GM18951 (cell line): ENCODE measurements around the gene VSNL1.

Experiments used
- POLR2A ChIP-seq: IDR thresholded peaks from 4 replicates; pipeline ENCODE4 v1.6.1; 2011; ENCODE audit warnings: mild to moderate bottlenecking; ENCODE audit not compliant: insufficient read length, insufficient read depth; ENCODE audit errors: extremely low read depth
- in situ Hi-C: fragments of 300-500 bp; cut with MboI; formaldehyde crosslinking; loops from one replicate; pipeline ENCODE4 v1.12.0; 2022; ENCODE audit warnings: low sequenced_read_pairs, mixed read lengths, inconsistent platforms; ENCODE audit not compliant: unreplicated experiment

The VSNL1 gene

DNA sequence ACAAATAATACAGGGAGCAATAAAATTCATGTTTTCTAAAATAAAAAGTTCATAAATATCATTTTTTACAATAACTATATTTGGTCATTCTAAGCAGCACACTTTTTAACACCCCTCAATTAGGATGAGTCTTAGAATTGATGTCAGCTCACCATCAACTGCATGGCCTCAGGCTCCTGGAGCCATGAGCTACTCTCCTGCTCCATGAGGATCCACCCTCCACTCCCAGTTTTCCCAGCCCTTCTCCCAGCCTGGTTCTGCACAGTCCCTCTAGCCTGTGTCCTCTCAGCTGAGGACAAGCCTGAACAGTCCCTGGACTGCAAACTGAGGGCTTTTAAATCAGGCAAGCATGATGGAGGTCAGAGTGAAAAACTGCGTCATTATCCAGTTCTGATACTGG, 124.0 kb downstream of the VSNL1 start:
- in situ Hi-C loops: no loop called here
- no peak for TF ChIP-seq POLR2A

DNA sequence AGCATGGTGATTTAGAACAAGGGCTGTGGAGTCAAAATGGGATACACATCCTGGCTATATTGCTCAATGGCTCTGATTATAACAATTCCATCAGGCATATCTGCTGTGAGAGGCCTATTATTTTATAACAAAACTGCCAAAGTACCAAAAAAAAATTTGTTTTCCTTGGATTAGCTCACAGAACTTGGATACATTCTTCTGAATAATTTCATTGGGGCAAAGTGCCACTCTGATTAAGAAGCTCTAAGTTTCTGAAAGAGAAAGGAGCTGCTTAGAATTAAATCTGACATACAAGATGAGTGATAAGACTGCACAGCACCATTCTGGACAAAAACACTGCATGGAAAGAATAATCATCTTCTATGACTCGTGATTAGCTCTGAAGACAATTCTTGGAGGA, 127.4 kb downstream of the VSNL1 start:
- TF ChIP-seq POLR2A: no peak
- in situ Hi-C loops: no loop called here

GRCh38 chr2:17672583-17673317, 132.3 kb downstream of the VSNL1 start:
- TF ChIP-seq POLR2A: no peak
- in situ Hi-C loops: no loop called here

GRCh38 chr2:17674817-17675216, 134.3 kb downstream of the VSNL1 start:
- in situ Hi-C loops: no loop called here
- TF ChIP-seq POLR2A: no peak

- in situ Hi-C loops: no loop called here
- no peak for TF ChIP-seq POLR2A
Observed at GRCh38 chr2:17680119-17680518, 139.6 kb downstream of the VSNL1 start.

DNA sequence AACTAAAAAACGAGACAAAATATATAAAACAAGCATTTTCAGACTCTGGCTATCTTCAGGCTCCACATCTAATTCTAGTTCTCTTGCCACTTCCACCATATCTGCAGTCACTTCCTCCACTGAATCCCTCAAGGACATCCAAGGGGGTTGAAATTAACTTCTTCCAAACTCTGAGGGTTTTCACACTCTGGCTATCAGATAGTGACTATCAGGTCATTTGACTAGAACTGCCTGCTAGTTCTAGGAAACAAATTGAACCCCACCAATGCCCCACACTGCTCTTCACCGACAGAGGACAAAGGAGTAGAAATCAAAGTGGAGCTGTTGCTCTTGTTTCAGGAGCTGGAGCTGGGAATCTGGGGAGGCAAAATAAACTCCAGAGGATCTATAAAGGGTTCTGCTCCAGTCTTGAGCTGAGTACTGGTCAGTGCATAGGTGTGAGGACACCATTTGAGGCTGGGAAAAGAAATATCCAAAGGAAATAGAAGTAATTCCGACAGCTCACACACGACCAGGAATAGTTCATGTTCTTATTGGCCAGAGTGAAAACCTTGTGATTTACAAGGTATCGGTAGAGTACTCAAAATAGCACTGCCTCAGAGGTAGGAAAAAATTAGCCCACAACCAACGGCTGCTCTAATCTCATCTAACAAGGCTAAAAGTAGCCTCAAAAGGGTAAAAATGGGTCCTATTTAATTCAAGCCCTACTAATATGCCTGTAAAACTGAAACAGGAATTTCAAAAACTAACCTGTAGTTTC, 141.8 kb downstream of the VSNL1 start:
- in situ Hi-C loops: no loop called here
- TF ChIP-seq POLR2A: no peak

DNA sequence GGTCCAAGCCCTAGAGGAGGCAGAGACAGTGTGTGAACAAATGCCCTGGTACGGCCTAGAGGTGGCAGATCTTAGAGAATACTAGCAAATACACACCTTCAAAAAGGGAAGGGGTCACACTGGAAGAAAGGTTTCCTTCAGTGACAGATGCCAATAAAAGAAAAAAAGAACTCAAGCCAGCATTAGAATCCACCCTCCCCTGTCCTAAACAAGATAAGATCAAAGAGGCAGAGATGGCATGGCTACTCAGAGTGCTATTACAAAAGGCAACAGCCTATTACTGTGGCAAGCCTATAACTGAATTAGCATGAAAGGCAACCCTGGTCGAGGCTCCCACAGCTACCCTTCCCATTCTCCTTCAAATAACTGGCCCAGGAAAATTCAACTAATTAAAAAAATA, 143.5 kb downstream of the VSNL1 start:
- in situ Hi-C loops: no loop called here
- TF ChIP-seq POLR2A: no peak

- in situ Hi-C loops: no loop called here
- TF ChIP-seq POLR2A: no peak
Observed at GRCh38 chr2:17688600-17688999, 148.1 kb downstream of the VSNL1 start.

DNA sequence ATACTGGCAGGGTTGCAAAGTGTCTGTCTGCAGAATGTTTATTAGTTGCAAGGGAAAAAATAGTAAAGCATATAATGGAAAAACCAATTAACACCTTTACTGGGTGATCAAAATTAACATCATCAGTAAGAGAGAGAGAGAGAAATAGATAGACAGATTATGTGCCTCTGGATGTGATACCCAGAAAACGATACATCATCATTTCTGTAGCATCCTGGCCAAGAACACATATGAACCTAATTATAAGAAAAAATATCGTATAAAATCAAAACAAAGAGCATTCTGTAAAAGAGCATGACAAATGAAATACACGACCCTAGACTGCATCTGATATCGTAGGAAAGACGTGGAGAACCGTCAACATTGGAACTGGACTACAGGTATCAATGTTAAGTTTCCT, 148.5 kb downstream of the VSNL1 start:
- no peak for TF ChIP-seq POLR2A
- in situ Hi-C loops: no loop called here

- in situ Hi-C loops: no loop called here
- no peak for TF ChIP-seq POLR2A
Observed at GRCh38 chr2:17690776-17691175, 150.3 kb downstream of the VSNL1 start.
